GM12878 (cell line): Measurements from ENCODE around the gene CCDC57. TPM values are rescaled to one million over a fixed set of nuclear protein-coding genes. Genes with fewer than 3 reads are reported as not detected.

Experiments used
- ATAC-seq: fragments of 200-7000 bp; cut with Tn5 transposase; 3 replicates; pipeline ENCODE4 v1.9.1; 2020; ENCODE audit warnings: mild to moderate bottlenecking, moderate library complexity
- BruUV-seq: library from RNA; stranded (reverse); fragments of 400-500 nt; replicated peaks from 2 replicates; lab custom pipeline; 2021; lab: Mats Ljungman, UMichigan
- CTCF ChIA-PET: fragments of 300-600 bp; sonication (Branson Sonifier 250); formaldehyde crosslinking; extraction: SDS; loops from one replicate; lab custom pipeline; 2021; ENCODE audit warnings: inconsistent platforms; lab: Yijun Ruan, JAX
- POLR2A ChIA-PET: fragments of 350-600 bp; formaldehyde crosslinking; extraction: SDS; loops from one replicate; lab custom pipeline; 2021; ENCODE audit warnings: inconsistent platforms; lab: Charles Lee
- RAD21 ChIA-PET: fragments of 300-600 bp; sonication (Branson Sonifier 250); formaldehyde crosslinking; loops from one replicate; lab custom pipeline; 2023; ENCODE audit warnings: antibody characterized with exemption; ENCODE audit not compliant: unreplicated experiment; lab: Charles Lee
- SMC1A ChIA-PET: fragments of 300-600 bp; sonication (Branson Sonifier 250); formaldehyde crosslinking; loops from one replicate; lab custom pipeline; 2023; ENCODE audit not compliant: unreplicated experiment, uncharacterized antibody; lab: Charles Lee
- DNase-seq: peaks from one replicate; pipeline ENCODE4 v3.0.0-alpha.2; 2011; ENCODE audit warnings: low read depth, low spot score
- FAIRE-seq: peaks from 3 replicates; lab custom pipeline; 2011; peaks lifted over from hg19 to GRCh38; lab: Jason Lieb, UNC
- H2AFZ ChIP-seq: 2 replicates; pipeline ENCODE4 v1.6.0; 2011; ENCODE audit warnings: low read depth, low read length, control low read depth; ENCODE audit not compliant: control insufficient read depth
- H3K27ac ChIP-seq: 2 replicates; pipeline ENCODE4 v1.5.1; 2011; ENCODE audit warnings: control low read depth; ENCODE audit not compliant: control insufficient read depth, insufficient read depth
- H3K27me3 ChIP-seq, 2 experiments: replicated peaks in 1 of 2; 2 replicates each; pipeline versions ENCODE4 v1.6.0 to v1.6.1; 2011; ENCODE audit warnings: low read length in 1 of 2; ENCODE audit not compliant: control insufficient read depth in 2 of 2, insufficient read depth in 2 of 2
- H3K36me3 ChIP-seq, 2 experiments: 2 replicates each; pipeline ENCODE4 v1.5.1; 2011; ENCODE audit warnings: low read length in 1 of 2; ENCODE audit not compliant: control insufficient read depth in 2 of 2, insufficient read depth in 2 of 2
- H3K4me1 ChIP-seq: 2 replicates; pipeline ENCODE4 v1.6.1; 2011; ENCODE audit warnings: mild to moderate bottlenecking, low read length, moderate library complexity, mixed read lengths; ENCODE audit not compliant: control insufficient read depth, insufficient read depth
- H3K4me2 ChIP-seq: 2 replicates; pipeline ENCODE4 v1.6.0; 2011; ENCODE audit warnings: control low read depth; ENCODE audit not compliant: control insufficient read depth, insufficient read depth
- H3K4me3 ChIP-seq: fragments of 200-600 bp; sonication (generic); 2 replicates; pipeline ENCODE4 v1.5.1; 2016
- H3K79me2 ChIP-seq: 2 replicates; pipeline ENCODE4 v1.6.0; 2011; ENCODE audit warnings: low read length; ENCODE audit not compliant: control insufficient read depth, insufficient read depth
- H3K9ac ChIP-seq: 2 replicates; pipeline ENCODE4 v1.8.0; 2011; ENCODE audit warnings: low read length, control low read depth, mixed read lengths; ENCODE audit not compliant: control insufficient read depth, insufficient read depth
- H3K9me3 ChIP-seq: replicated peaks from 3 replicates; pipeline ENCODE4 v1.5.1; 2011; ENCODE audit warnings: mild to moderate bottlenecking, low read length; ENCODE audit not compliant: control insufficient read depth, insufficient read depth
- H4K20me1 ChIP-seq: 2 replicates; pipeline ENCODE4 v1.6.0; 2011; ENCODE audit not compliant: control insufficient read depth, insufficient read depth
- FOXK2 ChIP-seq: fragments of 450-650 bp; IDR thresholded peaks from 2 replicates; pipeline ENCODE4 v1.6.1; 2017; ENCODE audit warnings: mild to moderate bottlenecking, moderate library complexity
- NFIC ChIP-seq: IDR thresholded peaks from 2 replicates; pipeline ENCODE4 v1.6.1; 2012; ENCODE audit warnings: low read depth, mild to moderate bottlenecking, inconsistent platforms, low read length, moderate library complexity
- RELA ChIP-seq: fragments of 450-650 bp; IDR thresholded peaks from 2 replicates; pipeline ENCODE4 v1.8.0; 2014; ENCODE audit warnings: borderline replicate concordance; ENCODE audit not compliant: partially characterized antibody
- SMAD1 ChIP-seq: fragments of 450-650 bp; IDR thresholded peaks from 2 replicates; pipeline ENCODE4 v1.6.1; 2018; ENCODE audit warnings: mild to moderate bottlenecking, low read depth; ENCODE audit not compliant: partially characterized antibody
- SMAD5 ChIP-seq: IDR thresholded peaks from 2 replicates; pipeline ENCODE4 v1.6.1; 2016; ENCODE audit warnings: antibody characterized with exemption, low read depth
- TAF1 ChIP-seq: IDR thresholded peaks from 2 replicates; pipeline ENCODE4 v1.6.1; 2011; ENCODE audit warnings: mild to moderate bottlenecking, low read depth, low read length, borderline replicate concordance
- WGBS: methylation state at CpG from one replicate; pipeline ENCODE4 v1.1.6; 2016; ENCODE audit warnings: low lambda C conversion rate; ENCODE audit not compliant: insufficient replicate concordance, insufficient coverage; ENCODE audit errors: missing lambda C conversion rate; 5-methylcytosine and 5-hydroxymethylcytosine counted together
- in situ Hi-C: fragments of 300-500 bp; cut with MboI; formaldehyde crosslinking; loops from 9 replicates; pipeline ENCODE4 v1.14.3; 2018; ENCODE audit warnings: mixed read lengths
- intact Hi-C: fragments of 100-400 bp; cut with micrococcal nuclease; formaldehyde crosslinking; loops from one replicate; pipeline ENCODE4 v1.14.2; 2022; ENCODE audit not compliant: unreplicated experiment
- polyA plus RNA-seq, 11 experiments: library from polyadenylated mRNA; depleted of rRNA in 4 of 11; unstranded in 6 of 11; stranded (reverse) in 5 of 11; fragments of >200 nt; fragmentation: Nextera tagmentation in 4 of 11; fragmentation: Illumina TruSeq in 1 of 11; extraction: Ambion mirVana in 4 of 11; extraction: Trizol in 1 of 11; gene quantifications; 1 replicate in 1 of 11; 2 replicates in 10 of 11; pipeline versions ENCODE4 v1.2.1 to v1.2.3, GENCODE V29; 2011 to 2016; ENCODE audit warnings: inconsistent platforms in 2 of 11, missing spikeins in 2 of 11, low read depth in 1 of 11
- total RNA-seq, 4 experiments: library from RNA; depleted of rRNA in 3 of 4; stranded (reverse); fragments of >200 nt in 3 of 4; fragmentation: Illumina TruSeq in 1 of 4; extraction: Trizol in 1 of 4; gene quantifications; 2 replicates each; pipeline versions ENCODE4 v1.2.1 to v1.2.3, GENCODE V29; 2013 to 2021
- TF ChIP-seq, protein P1 (sequence below): IDR thresholded peaks from 2 replicates; pipeline ENCODE4 v1.6.1; 2012; ENCODE audit warnings: mild to moderate bottlenecking, low read depth, low read length
- TF ChIP-seq, protein P2 (sequence below): fragments of 450-650 bp; formaldehyde crosslinking; IDR thresholded peaks from 2 replicates; pipeline ENCODE4 v1.4.0; 2020; ENCODE audit warnings: mild to moderate bottlenecking, moderate library complexity
- TF ChIP-seq, protein P3 (sequence below): fragments of 450-650 bp; IDR thresholded peaks from 2 replicates; pipeline ENCODE4 v1.6.1; 2018; ENCODE audit warnings: mild to moderate bottlenecking, low read depth, moderate library complexity; ENCODE audit not compliant: partially characterized antibody

The CCDC57 gene
- total and polyA plus RNA-seq, 10 of the 15 experiments (the other 5 are each of a cell fraction or from before 2014, with no cell fraction given) = 5.4 to 123 (median 45.8) TPM

DNA sequence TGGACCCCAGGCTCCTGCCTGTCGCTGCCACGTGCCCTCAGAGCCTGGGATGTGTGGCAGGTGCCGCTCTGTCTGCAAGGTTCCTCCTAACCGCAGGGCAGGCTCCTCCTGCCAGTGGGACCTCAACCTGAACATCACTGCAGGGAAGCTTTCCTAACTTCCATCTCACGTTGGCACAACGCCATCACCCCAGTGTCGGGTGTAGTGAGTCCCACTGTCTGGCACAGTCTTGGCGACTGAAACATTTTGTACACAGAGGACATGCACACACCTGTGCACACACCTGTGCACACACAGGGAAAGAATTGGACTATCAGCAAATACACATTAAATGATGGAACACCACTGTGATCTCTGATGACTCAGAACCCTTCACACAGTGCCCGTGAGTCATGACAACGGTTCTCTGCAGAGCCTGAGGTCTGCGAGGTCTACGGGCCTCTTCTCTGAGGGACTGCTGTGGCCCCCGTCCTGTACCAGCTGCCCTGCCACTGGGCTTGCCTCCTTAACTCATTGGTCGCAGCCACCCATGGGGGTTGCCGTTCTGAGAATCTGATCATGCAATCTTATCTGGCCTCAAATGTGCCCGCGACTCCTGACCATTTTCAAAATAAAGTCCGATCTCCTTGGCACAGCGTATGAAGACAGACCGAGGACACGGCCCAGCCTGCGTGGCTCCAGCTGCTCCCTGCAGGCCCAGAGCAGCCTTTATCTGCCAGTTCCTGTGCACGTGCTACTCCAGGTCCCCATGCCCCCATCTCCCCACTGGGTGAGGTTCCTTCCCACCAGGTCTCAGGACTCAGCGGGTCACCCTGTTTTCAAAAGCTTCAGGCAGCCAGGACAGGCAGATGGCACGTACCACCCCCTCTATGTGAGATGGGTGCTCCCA lies 7.6 kb downstream of the CCDC57 start:
- no peak for FAIRE-seq
- H4K20me1 ChIP-seq = no peaks in the 10 kb centered on the region
- no peak overlapping the region for H2AFZ ChIP-seq
- no TSS peak for BruUV-seq
- no peak overlapping the region for H3K4me2 ChIP-seq
- ChIA-PET RAD21 (interaction anchor here (1.0 to 1.9 kb wide), 5 partner anchors 10 to 97 kb away, joined by 3 to 10 read pairs (median 5); no protein-coding TSS in a partner anchor), SMC1A (interaction anchor here (1.2 to 3.2 kb wide), 6 partner anchors 7 to 121 kb away, joined by 3 to 10 read pairs (median 6); partner anchors contain the start of gene SLC16A3), CTCF (interaction anchor here (0.7 to 2.7 kb wide), 14 partner anchors 13 to 203 kb away, joined by 3 to 22 read pairs (median 4); no protein-coding TSS in a partner anchor), POLR2A (interaction anchor here (0.6 to 1.1 kb wide), 3 partner anchors 27 to 95 kb away, joined by 3 to 6 read pairs (median 4); no protein-coding TSS in a partner anchor)
- no peak for ATAC-seq
- no peaks in the 10 kb centered on the region for H3K27me3 ChIP-seq
- H3K79me2 ChIP-seq = no peaks in the 10 kb centered on the region
- in situ Hi-C loops (no loop called here), intact Hi-C loops (no loop called here)
- H3K4me3 ChIP-seq = no peak overlapping the region
- no peaks in the 10 kb centered on the region; a peak in 1 of 4 replicates for H3K36me3 ChIP-seq
- peaks cover 9% of the 10 kb centered on the region for H3K4me1 ChIP-seq
- 73% methylated on average over 25 of the region's 25 CpGs for WGBS
- DNase-seq = no peak
- no peak overlapping the region for H3K9ac ChIP-seq
- no peaks in the 10 kb centered on the region for H3K9me3 ChIP-seq
- H3K27ac ChIP-seq = no peak overlapping the region
- TF ChIP-seq SMAD5 (no peak), TAF1 (no peak), NFIC (no peak), FOXK2 (no peak), RELA (no peak), SMAD1 (no peak)
- TF ChIP-seq, protein P1, sequence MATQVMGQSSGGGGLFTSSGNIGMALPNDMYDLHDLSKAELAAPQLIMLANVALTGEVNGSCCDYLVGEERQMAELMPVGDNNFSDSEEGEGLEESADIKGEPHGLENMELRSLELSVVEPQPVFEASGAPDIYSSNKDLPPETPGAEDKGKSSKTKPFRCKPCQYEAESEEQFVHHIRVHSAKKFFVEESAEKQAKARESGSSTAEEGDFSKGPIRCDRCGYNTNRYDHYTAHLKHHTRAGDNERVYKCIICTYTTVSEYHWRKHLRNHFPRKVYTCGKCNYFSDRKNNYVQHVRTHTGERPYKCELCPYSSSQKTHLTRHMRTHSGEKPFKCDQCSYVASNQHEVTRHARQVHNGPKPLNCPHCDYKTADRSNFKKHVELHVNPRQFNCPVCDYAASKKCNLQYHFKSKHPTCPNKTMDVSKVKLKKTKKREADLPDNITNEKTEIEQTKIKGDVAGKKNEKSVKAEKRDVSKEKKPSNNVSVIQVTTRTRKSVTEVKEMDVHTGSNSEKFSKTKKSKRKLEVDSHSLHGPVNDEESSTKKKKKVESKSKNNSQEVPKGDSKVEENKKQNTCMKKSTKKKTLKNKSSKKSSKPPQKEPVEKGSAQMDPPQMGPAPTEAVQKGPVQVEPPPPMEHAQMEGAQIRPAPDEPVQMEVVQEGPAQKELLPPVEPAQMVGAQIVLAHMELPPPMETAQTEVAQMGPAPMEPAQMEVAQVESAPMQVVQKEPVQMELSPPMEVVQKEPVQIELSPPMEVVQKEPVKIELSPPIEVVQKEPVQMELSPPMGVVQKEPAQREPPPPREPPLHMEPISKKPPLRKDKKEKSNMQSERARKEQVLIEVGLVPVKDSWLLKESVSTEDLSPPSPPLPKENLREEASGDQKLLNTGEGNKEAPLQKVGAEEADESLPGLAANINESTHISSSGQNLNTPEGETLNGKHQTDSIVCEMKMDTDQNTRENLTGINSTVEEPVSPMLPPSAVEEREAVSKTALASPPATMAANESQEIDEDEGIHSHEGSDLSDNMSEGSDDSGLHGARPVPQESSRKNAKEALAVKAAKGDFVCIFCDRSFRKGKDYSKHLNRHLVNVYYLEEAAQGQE = no peak
- TF ChIP-seq, protein P2, sequence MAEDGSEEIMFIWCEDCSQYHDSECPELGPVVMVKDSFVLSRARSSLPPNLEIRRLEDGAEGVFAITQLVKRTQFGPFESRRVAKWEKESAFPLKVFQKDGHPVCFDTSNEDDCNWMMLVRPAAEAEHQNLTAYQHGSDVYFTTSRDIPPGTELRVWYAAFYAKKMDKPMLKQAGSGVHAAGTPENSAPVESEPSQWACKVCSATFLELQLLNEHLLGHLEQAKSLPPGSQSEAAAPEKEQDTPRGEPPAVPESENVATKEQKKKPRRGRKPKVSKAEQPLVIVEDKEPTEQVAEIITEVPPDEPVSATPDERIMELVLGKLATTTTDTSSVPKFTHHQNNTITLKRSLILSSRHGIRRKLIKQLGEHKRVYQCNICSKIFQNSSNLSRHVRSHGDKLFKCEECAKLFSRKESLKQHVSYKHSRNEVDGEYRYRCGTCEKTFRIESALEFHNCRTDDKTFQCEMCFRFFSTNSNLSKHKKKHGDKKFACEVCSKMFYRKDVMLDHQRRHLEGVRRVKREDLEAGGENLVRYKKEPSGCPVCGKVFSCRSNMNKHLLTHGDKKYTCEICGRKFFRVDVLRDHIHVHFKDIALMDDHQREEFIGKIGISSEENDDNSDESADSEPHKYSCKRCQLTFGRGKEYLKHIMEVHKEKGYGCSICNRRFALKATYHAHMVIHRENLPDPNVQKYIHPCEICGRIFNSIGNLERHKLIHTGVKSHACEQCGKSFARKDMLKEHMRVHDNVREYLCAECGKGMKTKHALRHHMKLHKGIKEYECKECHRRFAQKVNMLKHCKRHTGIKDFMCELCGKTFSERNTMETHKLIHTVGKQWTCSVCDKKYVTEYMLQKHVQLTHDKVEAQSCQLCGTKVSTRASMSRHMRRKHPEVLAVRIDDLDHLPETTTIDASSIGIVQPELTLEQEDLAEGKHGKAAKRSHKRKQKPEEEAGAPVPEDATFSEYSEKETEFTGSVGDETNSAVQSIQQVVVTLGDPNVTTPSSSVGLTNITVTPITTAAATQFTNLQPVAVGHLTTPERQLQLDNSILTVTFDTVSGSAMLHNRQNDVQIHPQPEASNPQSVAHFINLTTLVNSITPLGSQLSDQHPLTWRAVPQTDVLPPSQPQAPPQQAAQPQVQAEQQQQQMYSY = no peak
- TF ChIP-seq, protein P3, sequence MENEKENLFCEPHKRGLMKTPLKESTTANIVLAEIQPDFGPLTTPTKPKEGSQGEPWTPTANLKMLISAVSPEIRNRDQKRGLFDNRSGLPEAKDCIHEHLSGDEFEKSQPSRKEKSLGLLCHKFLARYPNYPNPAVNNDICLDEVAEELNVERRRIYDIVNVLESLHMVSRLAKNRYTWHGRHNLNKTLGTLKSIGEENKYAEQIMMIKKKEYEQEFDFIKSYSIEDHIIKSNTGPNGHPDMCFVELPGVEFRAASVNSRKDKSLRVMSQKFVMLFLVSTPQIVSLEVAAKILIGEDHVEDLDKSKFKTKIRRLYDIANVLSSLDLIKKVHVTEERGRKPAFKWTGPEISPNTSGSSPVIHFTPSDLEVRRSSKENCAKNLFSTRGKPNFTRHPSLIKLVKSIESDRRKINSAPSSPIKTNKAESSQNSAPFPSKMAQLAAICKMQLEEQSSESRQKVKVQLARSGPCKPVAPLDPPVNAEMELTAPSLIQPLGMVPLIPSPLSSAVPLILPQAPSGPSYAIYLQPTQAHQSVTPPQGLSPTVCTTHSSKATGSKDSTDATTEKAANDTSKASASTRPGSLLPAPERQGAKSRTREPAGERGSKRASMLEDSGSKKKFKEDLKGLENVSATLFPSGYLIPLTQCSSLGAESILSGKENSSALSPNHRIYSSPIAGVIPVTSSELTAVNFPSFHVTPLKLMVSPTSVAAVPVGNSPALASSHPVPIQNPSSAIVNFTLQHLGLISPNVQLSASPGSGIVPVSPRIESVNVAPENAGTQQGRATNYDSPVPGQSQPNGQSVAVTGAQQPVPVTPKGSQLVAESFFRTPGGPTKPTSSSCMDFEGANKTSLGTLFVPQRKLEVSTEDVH = no peak
